CMK (cell line): Measurements from ENCODE around the gene MTTP.

Experiments
- DNase-seq: peaks from one replicate; pipeline ENCODE4 v3.0.0-alpha.2; 2010; ENCODE audit warnings: low read depth

The MTTP gene

GRCh38 chr4:99642725-99643489, 68.3 kb downstream of the MTTP start:
- DNase-seq, result no peak

- DNase-seq, result no peak
These were observed 69.8 kb downstream of the MTTP start for GRCh38 chr4:99644453-99644852.

DNA sequence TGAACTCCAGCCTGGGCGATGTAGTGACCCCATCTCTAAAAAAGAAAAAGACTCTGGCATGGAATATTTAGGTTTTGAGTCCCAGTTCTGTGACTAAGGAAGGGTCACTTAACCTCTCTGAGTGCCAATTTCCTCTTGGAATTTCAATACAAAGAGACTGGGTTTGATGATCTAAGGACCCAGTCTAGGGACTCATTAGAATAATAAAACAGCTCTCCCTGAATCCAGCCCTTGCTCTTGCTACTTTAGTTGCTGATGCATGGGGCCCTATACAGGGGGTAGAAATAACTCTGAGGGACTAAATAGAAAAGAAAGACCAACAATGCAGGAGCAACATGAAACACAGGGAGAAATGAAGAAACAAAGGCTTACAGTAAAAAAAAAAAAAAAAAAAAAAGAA, 70.4 kb downstream of the MTTP start:
- DNase-seq, result no peak

GRCh38 chr4:99645638-99646037, 71.0 kb downstream of the MTTP start:
- DNase-seq, result no peak

- no peak for DNase-seq
These were observed 72.4 kb downstream of the MTTP start for GRCh38 chr4:99647071-99647470.

DNA sequence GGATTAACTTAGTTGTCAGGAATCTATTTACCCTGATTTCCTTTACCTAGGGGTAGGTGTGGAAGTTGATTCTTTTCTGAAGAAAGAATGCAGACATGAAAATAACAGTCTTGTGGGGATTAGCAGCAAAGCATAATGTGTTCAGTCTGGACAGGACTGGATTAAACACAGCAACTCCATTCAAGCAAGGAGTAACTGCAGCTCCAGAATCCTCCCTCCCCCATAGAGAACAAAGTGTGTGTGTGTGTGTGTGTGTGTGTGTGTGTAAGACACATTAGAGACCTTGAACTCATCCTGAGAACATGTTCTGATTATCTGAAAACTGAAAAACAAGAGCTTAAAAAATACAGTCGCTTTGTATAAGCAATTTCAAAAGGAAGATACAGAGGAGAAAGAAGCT, 73.7 kb downstream of the MTTP start:
- DNase-seq, result no peak

- DNase-seq, result no peak
These were observed 74.6 kb downstream of the MTTP start for GRCh38 chr4:99649208-99649607.

DNA sequence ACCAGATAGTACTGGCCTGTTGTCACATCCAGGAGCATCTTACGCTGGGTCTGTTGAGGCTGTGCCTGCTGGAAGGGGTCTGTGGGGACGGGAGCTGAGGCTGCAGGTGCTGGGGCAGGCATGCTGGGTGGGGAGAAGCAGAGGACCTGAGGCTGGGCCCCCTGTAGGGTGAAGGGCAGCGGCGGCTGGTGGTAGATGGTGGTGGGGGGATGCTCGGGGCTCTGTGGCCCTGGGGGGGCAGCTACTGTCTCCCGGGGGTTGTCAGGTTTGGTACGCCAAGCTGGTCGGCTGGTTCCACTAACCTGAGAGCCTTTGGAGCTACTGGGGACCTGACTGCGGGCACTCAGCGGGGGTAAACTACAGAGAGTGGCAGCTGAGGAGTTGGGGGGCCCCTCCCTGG, 75.2 kb downstream of the MTTP start:
- no peak for DNase-seq

DNA sequence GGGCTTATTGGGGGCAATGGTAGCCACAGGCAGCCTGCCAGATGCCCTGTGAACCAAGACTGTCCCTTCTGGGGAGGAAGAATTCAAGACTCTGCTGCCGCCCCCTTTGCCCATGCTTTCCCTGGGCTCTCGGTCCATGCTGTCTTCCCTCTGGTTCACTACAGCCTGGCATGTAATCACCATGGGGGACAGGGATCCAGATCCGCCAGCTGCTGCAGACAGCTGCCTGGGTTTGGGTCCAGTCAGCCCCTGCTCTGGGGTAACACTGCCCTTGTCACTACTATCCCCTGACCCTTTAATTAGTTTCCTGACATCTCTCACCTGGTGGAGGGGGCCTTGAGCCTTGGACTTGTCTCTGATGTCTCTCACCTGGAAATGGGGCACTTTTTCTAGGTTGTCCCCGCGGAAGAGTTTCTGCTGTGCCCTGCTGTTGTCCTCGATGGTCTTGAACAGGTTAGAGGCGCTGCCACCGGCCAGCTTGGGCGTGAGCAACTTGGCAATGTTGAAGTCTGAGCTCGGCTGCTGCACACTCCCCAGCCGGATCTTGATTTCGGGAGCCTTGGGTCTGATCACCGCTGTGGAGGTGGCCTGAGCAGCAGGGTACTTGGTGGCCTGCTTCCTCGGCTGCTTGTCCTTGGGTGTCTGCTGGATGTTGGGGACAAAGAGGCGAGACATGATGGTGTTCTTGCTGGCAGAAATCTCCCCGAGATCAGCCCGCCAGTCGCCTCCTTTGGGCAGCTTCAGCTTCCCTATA, 76.6 kb downstream of the MTTP start:
- no peak for DNase-seq

DNA sequence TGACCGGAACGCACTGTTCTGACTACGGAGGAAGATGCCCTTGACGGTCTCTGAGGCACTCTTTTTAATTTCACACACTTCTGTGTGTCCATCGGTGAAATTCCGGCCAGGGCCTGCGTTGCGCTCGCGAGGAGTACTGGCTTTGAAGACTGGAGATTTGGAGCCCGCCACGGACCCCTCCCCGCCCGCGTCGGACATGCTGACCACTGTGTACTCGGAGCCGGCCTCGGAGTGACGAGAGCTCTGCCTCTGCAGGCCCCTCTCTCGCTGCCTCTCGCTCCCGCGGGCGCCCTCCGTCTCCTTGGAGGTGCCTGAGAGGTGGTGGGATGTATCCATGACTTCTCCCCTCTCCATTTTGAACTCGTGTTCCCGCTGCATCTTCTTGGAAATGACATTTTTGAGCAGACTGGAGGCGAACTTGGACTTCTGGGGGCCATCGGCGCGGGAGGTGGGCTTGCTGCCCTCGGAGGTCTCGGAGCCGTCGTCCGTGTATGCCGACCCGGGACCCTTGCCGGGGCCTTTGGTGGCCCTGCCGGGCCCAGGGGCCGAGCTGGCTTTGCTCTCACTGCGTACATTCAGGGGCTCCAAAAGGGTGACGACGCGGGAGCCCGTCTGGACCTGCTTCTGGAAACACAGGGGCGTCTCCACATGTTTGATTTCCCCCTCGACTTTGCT, 77.3 kb downstream of the MTTP start:
- DNase-seq, result no peak

- DNase-seq, result no peak
These were observed 78.2 kb downstream of the MTTP start for GRCh38 chr4:99652596-99653436.

GRCh38 chr4:99653916-99654315, 79.3 kb downstream of the MTTP start:
- DNase-seq, result no peak

DNA sequence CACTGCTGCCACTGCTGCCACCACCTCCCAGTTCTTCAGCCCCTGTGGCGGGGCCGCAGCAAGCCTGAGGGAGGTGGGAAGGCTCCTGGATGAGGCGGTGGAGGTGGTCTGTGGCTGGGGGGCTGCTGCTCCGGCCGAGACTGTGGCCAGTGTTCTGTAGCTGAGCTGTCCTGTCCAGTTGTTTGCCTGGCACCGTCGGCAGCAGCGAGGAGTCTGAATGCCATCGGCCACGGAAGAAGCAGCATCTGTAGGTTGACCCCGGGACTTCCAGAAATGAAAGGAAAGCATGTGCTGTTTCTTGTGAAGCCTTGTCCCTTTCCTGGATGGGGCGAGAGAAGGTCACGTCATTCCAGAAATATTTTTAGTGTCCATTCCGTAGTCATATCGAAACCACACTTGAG, 79.7 kb downstream of the MTTP start:
- DNase-seq, result no peak

DNA sequence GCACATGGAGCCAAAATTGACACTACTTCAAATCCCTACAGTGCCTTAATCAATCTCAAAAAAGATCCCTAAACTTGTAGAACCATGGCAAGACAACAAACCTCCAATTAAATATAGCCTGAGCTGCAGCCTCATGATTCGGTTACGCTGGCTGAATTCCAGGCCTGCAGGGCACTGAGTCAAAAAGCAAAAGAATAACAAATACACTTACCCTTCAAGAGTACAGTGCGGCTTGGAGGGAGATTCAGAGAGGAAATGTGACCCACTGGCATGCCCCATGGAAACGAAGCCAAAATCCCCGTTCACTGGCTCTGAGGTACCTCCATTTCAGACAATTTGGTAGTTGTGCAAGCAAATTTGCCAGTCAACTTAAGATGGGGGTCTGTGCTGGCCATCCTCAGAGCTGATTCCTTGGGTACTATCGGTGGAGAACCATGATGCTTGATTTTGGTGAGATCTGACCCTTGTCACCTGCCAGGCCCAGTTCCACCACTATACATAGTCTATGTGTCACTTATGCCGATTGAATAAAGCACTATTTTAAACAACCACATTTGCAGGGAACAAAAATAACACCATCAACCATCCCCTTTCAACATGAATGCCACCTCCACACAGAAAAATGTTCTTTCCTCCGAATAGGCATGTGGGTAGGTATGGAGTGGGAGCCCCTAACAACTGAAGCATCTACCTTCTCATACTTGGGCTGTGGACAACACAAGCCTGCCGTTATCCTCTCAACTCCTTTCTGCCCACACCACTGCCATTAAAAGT, 80.9 kb downstream of the MTTP start:
- DNase-seq, result no peak

GRCh38 chr4:99657798-99658197, 83.2 kb downstream of the MTTP start, which contains the start of gene C4orf54:
Gene C4orf54, minus strand, starts transcription at chr4:99657828. Its CDS starts 3,180 bp downstream, at chr4:99654648.
- DNase-seq, result no peak

GRCh38 chr4:99658666-99659065, 84.0 kb downstream of the MTTP start:
- no peak for DNase-seq

GRCh38 chr4:99661907-99662306, 87.3 kb downstream of the MTTP start:
- DNase-seq, result no peak

- no peak for DNase-seq
These were observed 90.1 kb downstream of the MTTP start for GRCh38 chr4:99664716-99665115.

DNA sequence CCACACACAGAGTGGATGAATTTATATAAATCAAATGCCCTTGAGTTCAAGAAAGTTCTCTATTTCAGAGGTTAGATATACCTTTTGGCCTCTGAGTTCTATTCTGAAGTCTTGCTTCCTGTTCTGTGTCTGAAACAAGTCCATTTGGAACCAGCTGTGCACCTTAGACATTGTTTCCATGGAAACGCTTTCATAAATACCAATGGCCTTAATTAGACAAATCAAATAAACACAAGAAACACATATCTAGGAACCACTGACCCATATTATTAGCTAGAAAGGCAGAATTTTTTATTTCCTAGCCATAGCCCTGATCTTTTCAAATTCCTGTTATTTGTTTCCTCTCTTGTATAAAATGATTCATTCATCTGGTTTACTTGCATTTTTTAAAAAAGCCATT, 91.4 kb downstream of the MTTP start:
- DNase-seq, result no peak

- no peak for DNase-seq
These were observed 93.8 kb downstream of the MTTP start for GRCh38 chr4:99668472-99668871.

GRCh38 chr4:99669084-99669483, 94.5 kb downstream of the MTTP start:
- no peak for DNase-seq
